Esophagus (tissue), 2 donors: ENCODE measurements around the gene MBNL1. TPM values are rescaled to one million over a fixed set of nuclear protein-coding genes. Genes with fewer than 3 reads are reported as not detected.

Source experiments
- H3K27ac ChIP-seq, 2 donors: one replicate each; pipeline ENCODE4 v1.5.1; 2013; ENCODE audit warnings: low read depth in 2 of 2, mild to moderate bottlenecking in 2 of 2, inconsistent platforms in 1 of 2, low read length in 1 of 2, moderate library complexity in 1 of 2
- H3K27me3 ChIP-seq, 2 donors: one replicate each; pipeline ENCODE4 v1.6.1; 2013; ENCODE audit warnings: low read length in 2 of 2, control low read depth in 1 of 2, mild to moderate bottlenecking in 1 of 2; ENCODE audit not compliant: insufficient read depth in 2 of 2, control insufficient read depth in 1 of 2
- H3K36me3 ChIP-seq, 2 donors: one replicate each; pipeline ENCODE4 v1.6.1; 2013; ENCODE audit warnings: low read length in 1 of 2; ENCODE audit not compliant: control insufficient read depth in 2 of 2, insufficient read depth in 2 of 2
- H3K4me1 ChIP-seq, 2 donors: one replicate each; pipeline ENCODE4 v1.6.1; 2013; ENCODE audit warnings: low read length in 1 of 2; ENCODE audit not compliant: control insufficient read depth in 2 of 2, insufficient read depth in 2 of 2
- H3K4me3 ChIP-seq, 2 donors: one replicate each; pipeline ENCODE4 v1.5.1; 2013; ENCODE audit warnings: low read length in 2 of 2, mild to moderate bottlenecking in 2 of 2, low read depth in 1 of 2, moderate library complexity in 1 of 2
- H3K9me3 ChIP-seq, 2 donors: one replicate each; pipeline ENCODE4 v1.6.1; 2013; ENCODE audit warnings: mild to moderate bottlenecking in 2 of 2, low read depth in 1 of 2, low read length in 1 of 2, moderate library complexity in 1 of 2; ENCODE audit not compliant: control insufficient read depth in 2 of 2, insufficient read depth in 1 of 2
- WGBS, 2 donors: extraction: QIAGEN DNeasy Blood & Tissue Kit; methylation state at CpG; one replicate each; pipeline ENCODE4 v1.1.7; 2013; 5-methylcytosine and 5-hydroxymethylcytosine counted together
- polyA plus RNA-seq, 2 donors: library from polyadenylated mRNA; stranded (reverse); fragments of 200-250 nt; gene quantifications; one replicate each; pipeline ENCODE4 v1.2.3, GENCODE V29; 2013
- donor health status: healthy with polysubstance abuse.
- donor health status: Bipolar disorder and iron deficiency.

MBNL1 gene
- polyA plus RNA-seq, 2 donors = 23.6 to 28.6 TPM

DNA sequence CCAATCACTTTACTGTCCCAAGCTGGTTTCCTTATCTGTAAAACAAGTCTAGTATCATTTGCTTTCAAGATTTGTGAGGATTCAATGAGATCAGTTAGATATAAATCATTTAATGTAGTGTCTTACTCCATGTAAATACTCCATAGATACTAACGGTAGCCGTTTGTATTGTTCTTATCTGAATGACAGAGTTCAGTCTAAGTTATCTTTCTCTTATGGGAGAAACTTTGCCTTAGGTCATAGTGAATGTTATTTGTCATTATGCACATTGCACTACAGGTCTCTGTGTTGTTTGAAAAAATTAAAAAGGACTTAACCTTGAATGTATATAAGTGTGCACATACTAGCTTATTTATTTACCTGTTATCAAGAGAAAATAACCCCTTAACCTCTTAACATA is 44.7 kb downstream of the MBNL1 start:
- no peak overlapping the region for H3K4me3 ChIP-seq
- H3K36me3 ChIP-seq = no peaks in the 10 kb centered on the region
- H3K4me1 ChIP-seq = peaks cover 0 to under 1% of the 10 kb centered on the region in 2 donors
- WGBS, 2 donors = 71 to 83% methylated on average over 2 of the region's 2 CpGs
- no peaks in the 10 kb centered on the region for H3K27me3 ChIP-seq
- H3K27ac ChIP-seq = no peak overlapping the region
- no peaks in the 10 kb centered on the region for H3K9me3 ChIP-seq

DNA sequence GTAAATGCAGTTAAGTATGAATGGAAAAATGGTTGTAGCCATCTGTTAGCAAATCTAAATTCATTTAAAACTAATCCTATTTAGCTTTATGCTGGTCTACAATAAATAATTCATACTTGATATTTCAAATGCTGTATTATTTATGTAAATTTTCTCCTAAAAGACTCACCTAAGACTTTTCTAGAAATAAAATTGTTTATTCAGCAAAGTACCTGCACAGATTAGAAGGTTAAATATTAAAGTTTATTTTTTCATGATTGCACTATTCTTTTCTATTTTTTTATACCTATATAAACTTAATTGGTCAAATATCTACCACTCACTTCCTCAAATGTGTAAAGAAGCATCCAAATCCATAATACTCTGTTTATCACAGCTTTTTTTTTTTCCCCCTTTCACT is 45.2 kb downstream of the MBNL1 start:
- Histone ChIP-seq H3K36me3 (no peaks in the 10 kb centered on the region), H3K9me3 (no peaks in the 10 kb centered on the region), H3K4me1 (no peaks in the 10 kb centered on the region), H3K4me3 (no peak overlapping the region), H3K27me3 (no peaks in the 10 kb centered on the region), H3K27ac (no peak overlapping the region)

DNA sequence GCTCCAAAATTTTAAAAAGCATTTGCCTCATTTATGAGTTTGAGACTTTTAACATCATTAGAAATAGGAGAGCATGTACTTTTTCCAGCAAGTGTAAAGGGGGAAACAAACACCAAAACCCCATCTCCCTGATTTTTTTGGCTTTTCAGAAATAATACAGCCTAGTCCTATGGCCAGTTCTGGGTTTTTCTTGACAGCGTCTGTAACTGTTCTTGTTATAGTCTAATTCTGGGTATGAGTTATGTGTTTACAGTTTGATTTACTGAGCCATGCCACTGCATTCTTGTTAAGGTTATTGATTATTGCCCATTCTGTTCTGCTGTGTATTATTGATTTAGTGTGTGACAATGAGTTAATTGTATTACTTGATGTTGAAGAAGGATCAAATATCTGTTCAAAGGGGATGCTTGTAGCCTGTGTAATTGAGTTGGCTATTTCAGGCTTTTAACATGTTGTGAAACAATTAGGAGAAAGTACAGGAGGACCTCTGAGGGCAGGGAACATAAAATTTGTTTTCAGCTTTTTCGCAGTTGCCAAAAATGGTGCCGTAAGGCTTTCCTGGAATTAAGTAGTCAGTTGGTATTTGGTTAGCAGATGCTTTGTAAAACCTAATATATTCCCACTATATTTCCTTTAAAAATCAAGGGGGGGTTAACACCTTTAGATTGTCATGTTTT is 46.1 kb downstream of the MBNL1 start:
- Histone ChIP-seq H3K27ac (no peak overlapping the region), H3K36me3 (no peaks in the 10 kb centered on the region), H3K9me3 (no peaks in the 10 kb centered on the region), H3K4me1 (no peaks in the 10 kb centered on the region), H3K27me3 (no peaks in the 10 kb centered on the region), H3K4me3 (no peak overlapping the region)
- 72 to 89% methylated on average over 3 of the region's 3 CpGs for WGBS, 2 donors

DNA sequence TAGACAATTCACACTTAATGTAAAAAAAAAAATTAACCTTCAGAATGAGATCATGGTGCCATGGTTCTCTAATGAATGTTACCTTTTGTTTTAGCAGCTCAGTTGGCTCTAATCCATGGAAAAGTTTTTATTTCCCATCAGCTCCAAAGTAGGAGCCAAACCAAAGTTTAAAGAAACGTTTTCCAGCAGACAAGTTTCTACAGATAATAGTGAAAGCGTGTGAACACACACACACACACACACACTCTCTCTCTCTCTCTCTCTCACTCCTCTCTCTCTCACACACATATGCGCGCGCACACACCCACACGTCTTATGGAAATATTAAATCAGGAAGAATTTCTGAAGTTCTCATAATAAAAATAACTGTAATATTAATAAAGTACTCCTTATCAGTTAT is 46.9 kb downstream of the MBNL1 start:
- Histone ChIP-seq H3K27me3 (no peaks in the 10 kb centered on the region), H3K36me3 (no peaks in the 10 kb centered on the region), H3K9me3 (no peaks in the 10 kb centered on the region), H3K27ac (no peak overlapping the region), H3K4me3 (no peak overlapping the region), H3K4me1 (no peaks in the 10 kb centered on the region)
- WGBS, 2 donors = 36 to 51% methylated on average over 6 of the region's 6 CpGs

DNA sequence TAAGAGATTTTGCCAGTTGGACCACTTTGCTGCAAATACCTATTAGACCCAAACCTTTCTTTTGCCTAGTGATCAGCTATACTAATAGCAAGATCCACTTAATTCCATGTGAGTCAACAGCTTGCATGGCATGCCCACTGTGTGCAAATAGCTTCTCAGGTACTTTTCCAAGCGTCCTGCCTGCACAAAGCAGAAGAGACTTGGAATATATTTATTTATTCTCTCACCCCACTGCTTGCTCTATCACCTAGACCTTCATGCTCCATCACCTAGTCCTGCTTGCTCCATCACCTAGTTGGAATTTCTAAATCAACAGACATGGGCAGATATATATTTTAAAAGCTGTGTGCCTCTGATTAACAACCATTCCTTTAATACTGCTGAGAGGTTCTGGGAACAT is 47.6 kb downstream of the MBNL1 start:
- H3K4me1 ChIP-seq = no peaks in the 10 kb centered on the region
- no peak overlapping the region for H3K4me3 ChIP-seq
- H3K27ac ChIP-seq = no peak overlapping the region
- H3K9me3 ChIP-seq = no peaks in the 10 kb centered on the region
- 64 to 76% methylated on average over 1 of the region's 1 CpG for WGBS, 2 donors
- no peaks in the 10 kb centered on the region for H3K36me3 ChIP-seq
- H3K27me3 ChIP-seq = no peaks in the 10 kb centered on the region

DNA sequence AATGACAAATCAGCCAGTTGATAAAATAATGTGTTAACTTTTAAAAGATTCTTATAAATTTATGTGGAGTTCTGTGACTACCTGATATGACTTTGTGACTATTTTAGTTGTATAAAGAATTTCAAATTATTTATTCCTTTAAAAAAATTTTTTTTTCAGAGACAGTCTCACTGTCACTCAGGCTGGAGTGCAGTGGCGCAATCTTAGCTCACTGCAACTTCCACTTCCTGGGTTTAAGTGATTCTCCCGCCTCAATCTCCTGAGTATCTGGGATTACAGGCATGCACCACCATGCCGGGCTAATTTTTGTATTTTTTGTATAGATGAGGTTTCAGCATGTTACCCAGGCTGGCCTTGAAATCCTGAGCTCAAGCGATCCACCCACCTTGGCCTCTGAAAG is 48.5 kb downstream of the MBNL1 start:
- H3K36me3 ChIP-seq = no peaks in the 10 kb centered on the region
- H3K4me3 ChIP-seq = no peak overlapping the region
- H3K27ac ChIP-seq = no peak overlapping the region
- WGBS, 2 donors = 87% methylated on average over 4 of the region's 4 CpGs
- H3K9me3 ChIP-seq = no peaks in the 10 kb centered on the region
- no peaks in the 10 kb centered on the region for H3K4me1 ChIP-seq
- no peaks in the 10 kb centered on the region for H3K27me3 ChIP-seq

DNA sequence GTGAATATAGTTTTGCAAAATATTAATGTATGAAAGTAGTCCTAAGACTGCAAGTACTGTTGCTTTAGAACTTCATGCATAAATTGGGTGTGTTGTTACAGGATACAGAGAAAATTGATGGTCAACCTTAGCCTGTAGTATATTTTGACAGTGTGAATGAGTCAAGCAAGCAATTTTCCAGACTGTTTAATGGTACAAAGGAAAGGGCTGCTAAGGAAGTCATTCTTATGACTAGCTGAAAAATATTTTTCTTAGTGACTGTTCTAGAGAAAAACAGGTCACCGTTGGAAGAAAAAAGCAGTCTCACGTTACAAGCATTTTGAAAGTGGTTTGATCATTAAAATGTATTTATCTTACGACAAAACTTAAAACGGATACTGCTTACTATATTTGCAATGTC is 49.2 kb downstream of the MBNL1 start:
- Histone ChIP-seq H3K27ac (no peak overlapping the region), H3K4me1 (no peaks in the 10 kb centered on the region), H3K9me3 (no peaks in the 10 kb centered on the region), H3K27me3 (no peaks in the 10 kb centered on the region), H3K4me3 (no peak overlapping the region), H3K36me3 (no peaks in the 10 kb centered on the region)
- 58 to 68% methylated on average over 4 of the region's 4 CpGs for WGBS, 2 donors

DNA sequence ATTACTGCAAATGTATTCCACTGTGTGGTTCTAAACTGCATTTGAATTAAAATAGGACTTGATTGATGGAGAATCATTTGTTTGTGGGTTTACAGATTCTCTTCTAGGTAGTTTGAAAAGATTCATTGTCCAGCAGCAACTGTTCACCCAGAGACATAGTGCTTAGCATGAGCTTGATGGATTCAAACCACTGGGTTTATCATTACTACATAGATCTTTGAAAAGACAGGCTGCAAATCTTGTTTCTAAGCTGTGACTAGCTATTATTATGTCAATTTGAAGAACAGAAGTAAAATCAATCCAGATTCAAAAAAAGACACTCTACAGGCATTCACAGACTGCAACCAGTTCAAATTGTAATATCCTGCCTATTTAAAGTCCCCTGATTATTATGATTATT is 49.8 kb downstream of the MBNL1 start:
- H3K4me1 ChIP-seq = no peaks in the 10 kb centered on the region
- no peak overlapping the region for H3K4me3 ChIP-seq
- no peaks in the 10 kb centered on the region for H3K9me3 ChIP-seq
- no peak overlapping the region for H3K27ac ChIP-seq
- no peaks in the 10 kb centered on the region for H3K36me3 ChIP-seq
- no peaks in the 10 kb centered on the region for H3K27me3 ChIP-seq

DNA sequence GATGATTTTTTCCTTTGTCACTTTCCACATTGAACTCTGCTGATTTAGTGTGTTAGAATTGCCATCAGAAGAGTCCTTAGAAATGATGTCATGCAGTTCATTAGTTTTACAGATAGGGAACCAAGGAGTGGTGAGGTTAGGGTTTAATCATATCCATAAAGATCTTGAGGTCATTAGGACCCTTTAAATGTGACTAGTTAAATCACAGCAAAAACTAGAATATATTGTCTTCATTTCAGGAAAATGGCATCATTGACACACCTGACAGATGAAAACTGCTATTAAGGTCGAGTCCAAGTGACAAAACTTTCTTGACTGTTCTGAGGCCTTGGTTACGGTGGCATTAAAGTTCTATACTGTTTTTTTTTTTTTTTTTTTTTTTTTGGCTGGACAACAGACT is 50.5 kb downstream of the MBNL1 start:
- no peaks in the 10 kb centered on the region for H3K27me3 ChIP-seq
- WGBS, 2 donors = 81 to 90% methylated on average over 2 of the region's 2 CpGs
- no peaks in the 10 kb centered on the region for H3K4me1 ChIP-seq
- no peak overlapping the region for H3K4me3 ChIP-seq
- no peaks in the 10 kb centered on the region for H3K36me3 ChIP-seq
- no peaks in the 10 kb centered on the region for H3K9me3 ChIP-seq
- H3K27ac ChIP-seq = no peak overlapping the region

DNA sequence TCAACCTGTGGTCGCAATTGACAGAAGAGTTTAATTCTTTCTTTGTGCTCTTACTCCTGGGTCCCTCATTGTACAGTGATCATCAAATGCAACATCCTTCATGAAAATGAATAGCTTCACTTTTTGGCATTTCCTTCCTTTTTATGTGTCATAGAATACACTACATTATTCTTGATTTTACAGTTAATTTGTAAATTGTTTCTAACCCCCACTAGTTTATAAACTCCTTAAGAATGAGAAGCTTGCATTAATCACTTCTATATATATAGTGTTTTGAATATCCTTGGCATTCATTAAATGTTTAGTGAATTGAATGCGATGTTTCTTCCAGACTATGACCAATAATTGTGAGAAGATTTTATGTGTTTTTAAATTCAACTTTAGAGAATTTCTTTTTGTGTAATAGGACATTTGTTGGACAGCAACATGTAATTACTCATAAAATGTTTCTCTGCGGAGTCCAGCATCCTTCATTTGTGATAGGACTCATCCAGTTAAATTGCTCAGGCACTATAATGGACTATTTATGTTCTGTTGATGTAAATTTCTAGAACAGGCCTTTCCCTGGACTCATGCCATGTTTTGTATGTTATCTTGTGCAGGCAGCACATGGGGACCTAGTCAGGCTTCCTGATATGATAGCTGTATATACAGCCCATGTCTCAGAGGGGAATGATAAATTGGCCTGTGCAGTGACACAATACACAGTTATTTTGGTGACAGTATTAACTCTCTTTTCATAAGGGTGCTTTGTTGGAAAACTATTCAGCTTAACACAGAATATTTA is 51.3 kb downstream of the MBNL1 start:
- Histone ChIP-seq H3K36me3 (no peaks in the 10 kb centered on the region), H3K27me3 (no peaks in the 10 kb centered on the region), H3K9me3 (no peaks in the 10 kb centered on the region), H3K27ac (no peak overlapping the region), H3K4me1 (no peaks in the 10 kb centered on the region), H3K4me3 (no peak overlapping the region)
- 79 to 90% methylated on average over 3 of the region's 3 CpGs for WGBS, 2 donors
